ENCODE results near the gene NSD2.

- no peak for TF ChIP-seq CTCF (IDR thresholded peaks at IDR 0.05)
- no peak for TF ChIP-seq EZH2phosphoT487 (IDR thresholded peaks at IDR 0.05)
Measured at GRCh38 chr4:1846580-1846979, 24.6 kb upstream of the NSD2 start.
